ENCODE measurements around the gene SREBF2. TPM values are rescaled to one million over a fixed set of nuclear protein-coding genes. Genes with fewer than 3 reads are reported as not detected.

The SREBF2 gene
- total and polyA plus RNA-seq, 2 experiments from 2014 or later, result 238 to 273 TPM

GRCh38 chr22:41907436-41908401 is 74.8 kb downstream of the SREBF2 start:
- Histone ChIP-seq H3K36me3 (peaks cover 38% of the 10 kb centered on the region), H3K27me3 (peaks cover 43% of the 10 kb centered on the region), H3K4me3 (no peak overlapping the region), H3K27ac (no peak overlapping the region), H3K9me3 (ENCODE audit: low read depth) (no peaks in the 10 kb centered on the region), H3K4me1 (ENCODE audit: low read depth) (peaks cover 4% of the 10 kb centered on the region)
- TF ChIP-seq, protein P1, sequence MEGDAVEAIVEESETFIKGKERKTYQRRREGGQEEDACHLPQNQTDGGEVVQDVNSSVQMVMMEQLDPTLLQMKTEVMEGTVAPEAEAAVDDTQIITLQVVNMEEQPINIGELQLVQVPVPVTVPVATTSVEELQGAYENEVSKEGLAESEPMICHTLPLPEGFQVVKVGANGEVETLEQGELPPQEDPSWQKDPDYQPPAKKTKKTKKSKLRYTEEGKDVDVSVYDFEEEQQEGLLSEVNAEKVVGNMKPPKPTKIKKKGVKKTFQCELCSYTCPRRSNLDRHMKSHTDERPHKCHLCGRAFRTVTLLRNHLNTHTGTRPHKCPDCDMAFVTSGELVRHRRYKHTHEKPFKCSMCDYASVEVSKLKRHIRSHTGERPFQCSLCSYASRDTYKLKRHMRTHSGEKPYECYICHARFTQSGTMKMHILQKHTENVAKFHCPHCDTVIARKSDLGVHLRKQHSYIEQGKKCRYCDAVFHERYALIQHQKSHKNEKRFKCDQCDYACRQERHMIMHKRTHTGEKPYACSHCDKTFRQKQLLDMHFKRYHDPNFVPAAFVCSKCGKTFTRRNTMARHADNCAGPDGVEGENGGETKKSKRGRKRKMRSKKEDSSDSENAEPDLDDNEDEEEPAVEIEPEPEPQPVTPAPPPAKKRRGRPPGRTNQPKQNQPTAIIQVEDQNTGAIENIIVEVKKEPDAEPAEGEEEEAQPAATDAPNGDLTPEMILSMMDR (IDR thresholded peaks at IDR 0.05; ENCODE audit: low read depth, low read length), result no peak
- DNase-seq (ENCODE audit: low read depth in 1 of 2, low spot score in 1 of 2), result no peak

- Histone ChIP-seq H3K4me3 (no peak overlapping the region), H3K27ac (no peak overlapping the region), H3K27me3 (peaks cover 53% of the 10 kb centered on the region), H3K9me3 (ENCODE audit: low read depth) (no peaks in the 10 kb centered on the region), H3K36me3 (peaks cover 31% of the 10 kb centered on the region), H3K4me1 (ENCODE audit: low read depth) (peaks cover 4% of the 10 kb centered on the region)
- TF ChIP-seq, protein P1 (IDR thresholded peaks at IDR 0.05; ENCODE audit: low read depth, low read length), result no peak
- no peak for DNase-seq (ENCODE audit: low read depth in 1 of 2, low spot score in 1 of 2)
Observed at GRCh38 chr22:41908411-41909309, 75.8 kb downstream of the SREBF2 start.

DNA sequence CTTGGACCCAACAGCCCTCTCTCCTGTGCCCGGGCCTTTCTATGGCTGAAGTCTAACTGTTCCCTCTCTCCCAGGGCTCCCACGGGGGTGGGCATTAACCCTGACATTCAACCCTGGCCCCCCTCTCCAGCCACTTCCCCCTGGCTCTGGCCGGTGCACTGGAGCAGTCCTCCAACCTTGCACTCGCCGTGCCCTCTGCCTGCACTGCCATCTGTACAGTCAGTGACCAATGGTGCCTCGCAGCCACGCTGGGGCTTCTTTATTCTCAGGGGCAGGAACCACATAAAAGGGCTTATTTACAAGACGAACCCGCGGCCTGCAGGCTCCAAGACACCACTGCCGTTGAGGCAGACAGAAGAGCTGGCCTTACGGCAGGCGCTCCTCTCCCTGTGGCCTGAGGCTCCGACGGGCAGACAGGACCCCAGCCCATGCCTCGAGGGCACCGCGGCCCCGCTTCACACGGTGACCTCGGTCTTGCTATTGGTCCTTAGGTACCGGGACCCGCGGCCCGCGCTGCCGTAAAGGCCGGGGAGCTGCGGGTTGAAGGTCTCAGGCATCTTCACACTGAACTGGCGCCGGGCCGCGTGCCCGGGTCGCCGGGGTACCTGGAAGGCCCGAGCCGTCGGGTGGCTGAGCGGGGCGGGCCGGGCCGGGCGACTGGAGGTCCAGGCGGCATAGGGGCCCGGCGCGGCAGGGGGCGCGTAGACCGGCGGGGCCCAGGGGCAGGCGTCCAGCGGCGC is 76.6 kb downstream of the SREBF2 start:
- peaks cover 4% of the 10 kb centered on the region for H3K4me1 ChIP-seq (ENCODE audit: low read depth)
- H3K9me3 ChIP-seq (ENCODE audit: low read depth), result no peaks in the 10 kb centered on the region
- H3K27me3 ChIP-seq, result peaks cover 61% of the 10 kb centered on the region
- peak overlapping the region; percentile 20 for H3K4me3 ChIP-seq
- no peak for DNase-seq (ENCODE audit: low read depth in 1 of 2, low spot score in 1 of 2)
- TF ChIP-seq, protein P1 (IDR thresholded peaks at IDR 0.05; ENCODE audit: low read depth, low read length), result no peak
- H3K27ac ChIP-seq, result no peak overlapping the region
- H3K36me3 ChIP-seq, result peaks cover 22% of the 10 kb centered on the region

DNA sequence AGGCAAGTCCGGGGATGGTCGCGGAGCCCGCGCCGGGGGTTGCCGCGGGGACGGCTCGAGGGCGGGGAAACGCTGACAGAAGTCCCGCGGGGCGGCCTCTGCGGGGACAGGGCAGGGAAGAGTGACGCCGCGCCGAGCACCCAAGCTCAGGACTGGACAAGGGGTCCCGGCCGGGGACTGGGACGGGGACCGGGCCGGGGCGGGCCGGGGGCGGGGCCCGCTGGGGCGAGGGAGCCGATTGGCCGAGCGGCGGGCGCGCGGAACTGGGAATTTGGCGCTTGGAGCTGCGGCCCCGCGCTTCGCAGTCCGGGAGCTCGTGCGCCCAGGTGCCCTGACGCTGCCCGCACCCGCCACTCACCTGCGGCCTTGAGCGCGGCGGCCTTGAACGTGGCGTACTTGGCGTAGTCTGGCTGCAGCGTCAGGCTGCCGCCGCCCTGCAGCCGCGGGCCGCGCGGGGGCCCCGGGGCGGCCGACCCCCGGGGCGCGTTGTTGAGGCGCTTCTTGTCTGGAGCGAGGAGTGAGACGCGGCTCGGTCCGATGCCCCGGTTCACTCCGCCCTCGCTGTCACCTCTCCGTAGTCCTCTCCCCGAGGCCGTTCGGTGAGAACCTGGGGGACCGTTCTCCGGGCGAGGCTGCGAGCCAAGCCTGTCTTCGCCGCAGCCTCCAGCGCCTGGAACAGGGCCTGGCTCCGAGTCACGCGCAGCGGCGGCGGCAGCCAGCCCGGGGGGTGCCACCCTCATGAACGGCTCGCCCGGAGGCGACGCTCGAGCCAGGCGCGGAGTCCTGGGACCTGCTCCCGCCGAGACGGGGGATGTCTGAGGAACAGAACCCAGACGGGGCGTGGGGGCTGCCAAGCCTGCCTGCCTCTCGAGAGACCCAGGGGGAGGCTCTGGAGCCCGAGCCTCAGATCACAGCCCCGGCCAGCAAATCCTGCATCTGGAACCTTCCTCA is 77.4 kb downstream of the SREBF2 start:
- peaks cover 4% of the 10 kb centered on the region for H3K4me1 ChIP-seq (ENCODE audit: low read depth)
- TF ChIP-seq, protein P1 (IDR thresholded peaks at IDR 0.05; ENCODE audit: low read depth, low read length), result no peak
- no peak overlapping the region for H3K27ac ChIP-seq
- H3K27me3 ChIP-seq, result peaks cover 69% of the 10 kb centered on the region
- H3K36me3 ChIP-seq, result peaks cover 14% of the 10 kb centered on the region
- DNase-seq (ENCODE audit: low read depth in 1 of 2, low spot score in 1 of 2), result peak; percentile 33 to 60
- peak overlapping the region; percentile 20 for H3K4me3 ChIP-seq
- H3K9me3 ChIP-seq (ENCODE audit: low read depth), result no peaks in the 10 kb centered on the region

All from cardiac muscle cell (in vitro differentiated cells and primary cell).